ENCODE results near the gene SLIT2.
A peak's percentile ranks its signal among the peaks of the same experiment; 100 is the strongest.

The SLIT2 gene

GRCh38 chr4:20249333-20249732 is 2.4 kb upstream of the SLIT2 start:
- no peak for TF ChIP-seq ZNF274 (IDR thresholded peaks at IDR 0.05; ENCODE audit: low read depth, low read length)
- no peak for TF ChIP-seq YY1 (IDR thresholded peaks at IDR 0.05; ENCODE audit: insufficient read depth, insufficient read length)
- no peak for TF ChIP-seq SUZ12 (IDR thresholded peaks at IDR 0.05; ENCODE audit: extremely low read depth, insufficient read depth, insufficient read length)
- Histone ChIP-seq H3K9me3 (ENCODE audit: insufficient read depth, low read length) (no peaks in the 10 kb centered on the region), H3K4me3 (ENCODE audit: insufficient read length, low read depth) (no peak overlapping the region), H3K36me3 (ENCODE audit: insufficient read depth, insufficient read length, low read length) (no peaks in the 10 kb centered on the region), H3K9ac (ENCODE audit: insufficient read length, low read depth) (no peak overlapping the region), H3K27me3 (ENCODE audit: insufficient read depth, insufficient read length) (peaks cover 41% of the 10 kb centered on the region), H3K4me1 (ENCODE audit: insufficient read depth, insufficient read length) (peaks cover 11% of the 10 kb centered on the region)
- no peak for DNase-seq (ENCODE audit: low read depth, low spot score)

GRCh38 chr4:20251031-20251795 is 492 bp upstream of the SLIT2 start:
- Histone ChIP-seq H3K36me3 (ENCODE audit: insufficient read depth, insufficient read length, low read length) (no peaks in the 10 kb centered on the region), H3K4me3 (ENCODE audit: insufficient read length, low read depth) (peak overlapping the region; percentile 61), H3K27me3 (ENCODE audit: insufficient read depth, insufficient read length) (peaks cover 59% of the 10 kb centered on the region), H3K4me1 (ENCODE audit: insufficient read depth, insufficient read length) (peaks cover 11% of the 10 kb centered on the region), H3K9ac (ENCODE audit: insufficient read length, low read depth) (peak overlapping the region; percentile 66), H3K9me3 (ENCODE audit: insufficient read depth, low read length) (no peaks in the 10 kb centered on the region)
- no peak for DNase-seq (ENCODE audit: low read depth, low spot score)
- TF ChIP-seq YY1 (IDR thresholded peaks at IDR 0.05; ENCODE audit: insufficient read depth, insufficient read length) (no peak), SUZ12 (IDR thresholded peaks at IDR 0.05; ENCODE audit: extremely low read depth, insufficient read depth, insufficient read length) (no peak), ZNF274 (IDR thresholded peaks at IDR 0.05; ENCODE audit: low read depth, low read length) (no peak)

- TF ChIP-seq SUZ12 (IDR thresholded peaks at IDR 0.05; ENCODE audit: extremely low read depth, insufficient read depth, insufficient read length) (peak; percentile 94), YY1 (IDR thresholded peaks at IDR 0.05; ENCODE audit: insufficient read depth, insufficient read length) (no peak)
- H3K9ac ChIP-seq (ENCODE audit: insufficient read length, low read depth): peak overlapping the region; percentile 68
- DNase-seq (ENCODE audit: low read depth, low spot score): no peak
- H3K27me3 ChIP-seq (ENCODE audit: insufficient read depth, insufficient read length): peaks cover 61% of the 10 kb centered on the region
- peaks cover 11% of the 10 kb centered on the region for H3K4me1 ChIP-seq (ENCODE audit: insufficient read depth, insufficient read length)
- H3K36me3 ChIP-seq (ENCODE audit: insufficient read depth, insufficient read length, low read length): no peaks in the 10 kb centered on the region
- H3K4me3 ChIP-seq (ENCODE audit: insufficient read length, low read depth): peak overlapping the region; percentile 62
- no peaks in the 10 kb centered on the region for H3K9me3 ChIP-seq (ENCODE audit: insufficient read depth, low read length)
Measured at GRCh38 chr4:20252656-20253282, 1.1 kb downstream of the SLIT2 start.

- H3K9ac ChIP-seq (ENCODE audit: insufficient read length, low read depth): peak overlapping the region; percentile 68
- TF ChIP-seq ZNF274 (IDR thresholded peaks at IDR 0.05; ENCODE audit: low read depth, low read length): no peak
- no peak for TF ChIP-seq SUZ12 (IDR thresholded peaks at IDR 0.05; ENCODE audit: extremely low read depth, insufficient read depth, insufficient read length)
- no peak for TF ChIP-seq YY1 (IDR thresholded peaks at IDR 0.05; ENCODE audit: insufficient read depth, insufficient read length)
Measured at GRCh38 chr4:20253283-20253734, 1.6 kb downstream of the SLIT2 start.

GRCh38 chr4:20253735-20254409 is 2.2 kb downstream of the SLIT2 start:
- Histone ChIP-seq H3K4me3 (ENCODE audit: insufficient read length, low read depth) (peak overlapping the region; percentile 62), H3K36me3 (ENCODE audit: insufficient read depth, insufficient read length, low read length) (no peaks in the 10 kb centered on the region), H3K9ac (ENCODE audit: insufficient read length, low read depth) (peak overlapping the region; percentile 68), H3K27me3 (ENCODE audit: insufficient read depth, insufficient read length) (peaks cover 61% of the 10 kb centered on the region), H3K9me3 (ENCODE audit: insufficient read depth, low read length) (no peaks in the 10 kb centered on the region), H3K4me1 (ENCODE audit: insufficient read depth, insufficient read length) (peaks cover 11% of the 10 kb centered on the region)
- DNase-seq (ENCODE audit: low read depth, low spot score): no peak
- TF ChIP-seq SUZ12 (IDR thresholded peaks at IDR 0.05; ENCODE audit: extremely low read depth, insufficient read depth, insufficient read length) (peak; percentile 81), YY1 (IDR thresholded peaks at IDR 0.05; ENCODE audit: insufficient read depth, insufficient read length) (no peak)

More at GRCh38 chr4:20253283-20253734, 1.6 kb downstream of the SLIT2 start:
- H3K27me3 ChIP-seq (ENCODE audit: insufficient read depth, insufficient read length): peaks cover 61% of the 10 kb centered on the region
- H3K4me1 ChIP-seq (ENCODE audit: insufficient read depth, insufficient read length): peaks cover 11% of the 10 kb centered on the region
- H3K36me3 ChIP-seq (ENCODE audit: insufficient read depth, insufficient read length, low read length): no peaks in the 10 kb centered on the region
- H3K4me3 ChIP-seq (ENCODE audit: insufficient read length, low read depth): peak overlapping the region; percentile 62
- no peak for DNase-seq (ENCODE audit: low read depth, low spot score)
- H3K9me3 ChIP-seq (ENCODE audit: insufficient read depth, low read length): no peaks in the 10 kb centered on the region

GRCh38 chr4:20254511-20255250 is 3.0 kb downstream of the SLIT2 start:
- Histone ChIP-seq H3K4me3 (ENCODE audit: insufficient read length, low read depth) (peak overlapping the region; percentile 62), H3K36me3 (ENCODE audit: insufficient read depth, insufficient read length, low read length) (no peaks in the 10 kb centered on the region), H3K4me1 (ENCODE audit: insufficient read depth, insufficient read length) (peaks cover 11% of the 10 kb centered on the region), H3K9me3 (ENCODE audit: insufficient read depth, low read length) (no peaks in the 10 kb centered on the region), H3K27me3 (ENCODE audit: insufficient read depth, insufficient read length) (peaks cover 61% of the 10 kb centered on the region), H3K9ac (ENCODE audit: insufficient read length, low read depth) (peak overlapping the region; percentile 68)
- no peak for TF ChIP-seq ZNF274 (IDR thresholded peaks at IDR 0.05; ENCODE audit: low read depth, low read length)
- TF ChIP-seq SUZ12 (IDR thresholded peaks at IDR 0.05; ENCODE audit: extremely low read depth, insufficient read depth, insufficient read length): peak; percentile 23
- DNase-seq (ENCODE audit: low read depth, low spot score): no peak
